Bladder microvascular endothelial cell (primary cell): ENCODE data around the gene MALT1. TPM values are rescaled to one million over a fixed set of nuclear protein-coding genes. Genes with fewer than 3 reads are reported as not detected.

Experiments
- total RNA-seq: library from RNA; depleted of rRNA; stranded (reverse); fragments of >200 nt; gene quantifications from 2 replicates; pipeline ENCODE4 v1.2.3, GENCODE V29; 2014

Gene MALT1
- total RNA-seq = 10.5 and 27.0 TPM in 2 replicates

GRCh38 chr18:58671111-58671631 lies at the start of gene MALT1:
MALT1 (plus strand) TSS chr18:58671465; CDS start chr18:58671644, 179 bp downstream.

Other genes with a start within 250 kb of the MALT1 start
- 0.06 and 0.32 TPM in 2 replicates for gene ALPK2, start 42.4 kb upstream of the MALT1 start, total RNA-seq
- 39.8 and 86.7 TPM in 2 replicates for gene ZNF532, start 193.4 kb downstream of the MALT1 start, total RNA-seq